K562 (cell line): Measurements from ENCODE around the gene ZBTB22. TPM values are rescaled to one million over a fixed set of nuclear protein-coding genes. Genes with fewer than 3 reads are reported as not detected.

Source experiments
- ARID3A ChIP-seq: IDR thresholded peaks from 2 replicates; pipeline ENCODE4 v1.6.1; 2012; ENCODE audit warnings: low read depth, low read length, improper control_type of control experiment, borderline replicate concordance
- BRF2 ChIP-seq: IDR thresholded peaks from 3 replicates; pipeline ENCODE4 v1.6.1; 2011; ENCODE audit warnings: borderline replicate concordance, mild to moderate bottlenecking; ENCODE audit not compliant: insufficient read length, insufficient read depth
- CUX1 ChIP-seq: fragments of 200-800 bp; sonication (Bioruptor generic); IDR thresholded peaks from 2 replicates; pipeline ENCODE4 v1.6.1; 2016; ENCODE audit warnings: missing genetic modification characterization, missing compliant biosample characterization
- E2F1 ChIP-seq: sonication (generic); formaldehyde crosslinking; IDR thresholded peaks from 2 replicates; pipeline ENCODE4 v1.8.1; 2023; ENCODE audit warnings: mild to moderate bottlenecking, missing genetic modification reagents, moderate library complexity
- E4F1 ChIP-seq: fragments of 250-450 bp; sonication (Bioruptor Pico); IDR thresholded peaks from 2 replicates; pipeline ENCODE4 v1.5.0; 2021; ENCODE audit warnings: mild to moderate bottlenecking, borderline replicate concordance
- EGR1 ChIP-seq: fragments of 450-650 bp; conservative IDR thresholded peaks from 2 replicates; pipeline ENCODE4 v1.6.1; 2017; ENCODE audit warnings: mild to moderate bottlenecking
- ELF4 ChIP-seq: fragments of 450-650 bp; formaldehyde crosslinking; IDR thresholded peaks from 2 replicates; pipeline ENCODE4 v1.4.0; 2022; ENCODE audit warnings: missing genetic modification characterization
- MCM5 ChIP-seq: fragments of 450-650 bp; IDR thresholded peaks from 2 replicates; pipeline ENCODE4 v1.6.1; 2016; ENCODE audit warnings: low read depth
- NR2F6 ChIP-seq: fragments of 450-650 bp; formaldehyde crosslinking; IDR thresholded peaks from 2 replicates; pipeline ENCODE4 v1.4.0; 2020; ENCODE audit warnings: mild to moderate bottlenecking
- SNRNP70 ChIP-seq: fragments of 200-400 bp; formaldehyde crosslinking; optimal IDR thresholded peaks from 2 replicates; pipeline ENCODE3; 2017; ENCODE audit warnings: low read depth, low read length
- SUPT5H ChIP-seq: fragments of 450-650 bp; IDR thresholded peaks from 2 replicates; pipeline ENCODE4 v1.6.1; 2016
- THRAP3 ChIP-seq: fragments of 450-650 bp; IDR thresholded peaks from 2 replicates; pipeline ENCODE4 v1.6.1; 2016; ENCODE audit warnings: mild to moderate bottlenecking, inconsistent platforms, borderline replicate concordance
- ZEB2 ChIP-seq: fragments of 450-650 bp; IDR thresholded peaks from 2 replicates; pipeline ENCODE4 v1.6.1; 2016
- ZNF444 ChIP-seq: fragments of 250-450 bp; sonication (Bioruptor Pico); IDR thresholded peaks from 2 replicates; pipeline ENCODE4 v1.4.0; 2020; ENCODE audit warnings: mild to moderate bottlenecking, moderate library complexity
- polyA plus RNA-seq, 8 experiments: library from polyadenylated mRNA; depleted of rRNA in 4 of 8; stranded (reverse) in 5 of 8; unstranded in 3 of 8; fragments of >200 nt; fragmentation: Nextera tagmentation in 2 of 8; fragmentation: Illumina TruSeq in 1 of 8; extraction: Ambion mirVana in 2 of 8; extraction: Trizol in 1 of 8; gene quantifications; 2 replicates each; pipeline versions ENCODE4 v1.2.1 to v1.2.3, GENCODE V29; 2011 to 2014; ENCODE audit warnings: inconsistent platforms in 1 of 8, missing spikeins in 1 of 8
- total RNA-seq, 7 experiments: library from RNA; depleted of rRNA in 6 of 7; stranded (reverse); fragments of >200 nt in 6 of 7; fragmentation: Illumina TruSeq in 2 of 7; extraction: Trizol in 2 of 7; gene quantifications; 2 replicates each; pipeline versions ENCODE4 v1.2.1 to v1.2.3, GENCODE V29; 2011 to 2021; ENCODE audit warnings: low replicate concordance in 1 of 7

The ZBTB22 gene
- total and polyA plus RNA-seq, 9 of the 15 experiments (the other 6 are each of a cell fraction or from before 2014, with no cell fraction given), result 0.21 to 11.9 (median 7.1) TPM

GRCh38 chr6:33273924-33274902, 43.3 kb downstream of the ZBTB22 start (continued):
- no peak for TF ChIP-seq THRAP3
- no peak for TF ChIP-seq NR2F6
- no peak for TF ChIP-seq MCM5
- no peak for TF ChIP-seq CUX1 (CRISPR knock-in tag)
- TF ChIP-seq E2F1 (CRISPR knock-in tag), result no peak
- no peak for TF ChIP-seq ZEB2
- TF ChIP-seq BRF2, result no peak
- no peak for TF ChIP-seq EGR1
- TF ChIP-seq ELF4 (CRISPR knock-in tag), result no peak
- no peak for TF ChIP-seq ARID3A
- TF ChIP-seq ZNF444 (CRISPR knock-in tag), result no peak
- peak; percentile 64 for TF ChIP-seq SUPT5H
- no peak for TF ChIP-seq SNRNP70
- no peak for TF ChIP-seq E4F1 (CRISPR knock-in tag)
